GM23338 (cell line): ENCODE data around the gene ARHGEF19. TPM values are rescaled to one million over a fixed set of nuclear protein-coding genes. Genes with fewer than 3 reads are reported as not detected.
"Not testable (repeated sequence)": the region's sequence is repeated elsewhere in the genome, so short reads cannot be mapped to it uniquely, and the experiment has no call there.

ENCODE experiments used
- ATAC-seq: fragments of 200-7000 bp; cut with Tn5 transposase; 3 replicates; pipeline ENCODE4 v1.9.1; 2020
- DNase-seq: peaks from one replicate; pipeline ENCODE4 v3.0.0-alpha.2; 2015; ENCODE audit warnings: low spot score
- H2AFZ ChIP-seq: fragments of 200-600 bp; sonication (generic); 2 replicates; pipeline ENCODE4 v1.8.0; 2016; ENCODE audit warnings: antibody characterized with exemption, mild to moderate bottlenecking, moderate library complexity
- H3F3A ChIP-seq: fragments of 200-600 bp; sonication (generic); replicated peaks from 2 replicates; pipeline ENCODE4 v1.8.0; 2017; ENCODE audit warnings: antibody characterized with exemption, mixed run types, low read depth
- H3K27ac ChIP-seq: fragments of 200-600 bp; sonication (generic); 2 replicates; pipeline ENCODE4 v1.6.1; 2016; ENCODE audit warnings: low read depth
- H3K27me3 ChIP-seq: fragments of 200-600 bp; sonication (generic); 2 replicates; pipeline ENCODE4 v1.8.0; 2016; ENCODE audit warnings: mild to moderate bottlenecking, mixed run types, moderate library complexity; ENCODE audit not compliant: insufficient read depth
- H3K36me3 ChIP-seq: fragments of 200-600 bp; sonication (generic); 2 replicates; pipeline ENCODE4 v1.8.0; 2016; ENCODE audit warnings: mild to moderate bottlenecking; ENCODE audit not compliant: insufficient read depth
- H3K4me1 ChIP-seq: fragments of 200-600 bp; sonication (generic); 2 replicates; pipeline ENCODE4 v1.8.0; 2016; ENCODE audit warnings: mild to moderate bottlenecking, moderate library complexity; ENCODE audit not compliant: insufficient read depth
- H3K4me2 ChIP-seq: fragments of 200-600 bp; sonication (generic); 2 replicates; pipeline ENCODE4 v1.7.1; 2017; ENCODE audit warnings: mixed run types
- H3K4me3 ChIP-seq: fragments of 200-600 bp; sonication (generic); 2 replicates; pipeline ENCODE4 v1.6.1; 2016; ENCODE audit warnings: mixed run types
- H3K79me2 ChIP-seq: fragments of 200-600 bp; sonication (generic); replicated peaks from 2 replicates; pipeline ENCODE4 v1.8.0; 2017; ENCODE audit warnings: mild to moderate bottlenecking; ENCODE audit not compliant: insufficient read depth
- H3K9me2 ChIP-seq: fragments of 200-600 bp; sonication (generic); 2 replicates; pipeline ENCODE4 v1.8.0; 2017; ENCODE audit not compliant: insufficient read depth
- H4K20me1 ChIP-seq: fragments of 200-600 bp; sonication (generic); replicated peaks from 2 replicates; pipeline ENCODE4 v1.8.0; 2017; ENCODE audit warnings: mild to moderate bottlenecking; ENCODE audit not compliant: insufficient read depth
- H3K27ac Mint-ChIP-seq: 2 replicates; pipeline ENCODE4 v1.8.0; 2020; ENCODE audit warnings: inconsistent platforms, mild to moderate bottlenecking, moderate library complexity, mixed read lengths
- H3K27me3 Mint-ChIP-seq: 3 replicates; pipeline ENCODE4 v1.8.0; 2022; ENCODE audit warnings: low read depth, mild to moderate bottlenecking, moderate library complexity, mixed read lengths, inconsistent platforms; ENCODE audit not compliant: insufficient read depth, poor library complexity
- H3K36me3 Mint-ChIP-seq: 3 replicates; pipeline ENCODE4 v1.8.0; 2021; ENCODE audit warnings: low read depth, mild to moderate bottlenecking, inconsistent platforms, moderate library complexity, mixed read lengths
- H3K4me1 Mint-ChIP-seq: 3 replicates; pipeline ENCODE4 v1.8.0; 2020; ENCODE audit warnings: mild to moderate bottlenecking, inconsistent platforms, mixed read lengths
- H3K4me3 Mint-ChIP-seq: 3 replicates; pipeline ENCODE4 v1.8.0; 2021; ENCODE audit warnings: moderate library complexity, mild to moderate bottlenecking, inconsistent platforms, mixed read lengths
- H3K9me3 Mint-ChIP-seq: 3 replicates; pipeline ENCODE4 v1.8.0; 2020; ENCODE audit warnings: moderate library complexity, mild to moderate bottlenecking, inconsistent platforms, mixed read lengths
- CREB1 ChIP-seq: fragments of 250-450 bp; sonication (Bioruptor Pico); IDR thresholded peaks from 2 replicates; pipeline ENCODE4 v1.5.0; 2020; ENCODE audit warnings: low read depth, mild to moderate bottlenecking, moderate library complexity
- ZNF331 ChIP-seq: fragments of 250-450 bp; sonication (Bioruptor Pico); IDR thresholded peaks from 2 replicates; pipeline ENCODE4 v1.5.0; 2020; ENCODE audit warnings: low read depth, mild to moderate bottlenecking, moderate library complexity
- polyA plus RNA-seq: library from polyadenylated mRNA; unstranded; fragments of >200 nt; fragmentation: Nextera tagmentation; extraction: Ambion mirVana; gene quantifications from 2 replicates; pipeline ENCODE4 v1.2.1, GENCODE V29; 2016
- total RNA-seq: library from RNA; depleted of rRNA; stranded (reverse); fragments of >200 nt; shearing (Covaris generic); gene quantifications from 2 replicates; pipeline ENCODE4 v1.2.3, GENCODE V29; 2014
- TF ChIP-seq, protein P1 (sequence below), 2 experiments: fragments of 200-600 bp in 1 of 2; sonication (generic) in 1 of 2; conservative IDR thresholded peaks; 2 replicates each; pipeline versions ENCODE4 v1.5.1 to v1.6.1; 2016 to 2017; ENCODE audit warnings: antibody characterized with exemption in 2 of 2, low read depth in 2 of 2, mild to moderate bottlenecking in 2 of 2, moderate library complexity in 1 of 2

The ARHGEF19 gene
- total and polyA plus RNA-seq, 2 experiments from 2014 or later: 19.5 to 46.4 TPM

DNA sequence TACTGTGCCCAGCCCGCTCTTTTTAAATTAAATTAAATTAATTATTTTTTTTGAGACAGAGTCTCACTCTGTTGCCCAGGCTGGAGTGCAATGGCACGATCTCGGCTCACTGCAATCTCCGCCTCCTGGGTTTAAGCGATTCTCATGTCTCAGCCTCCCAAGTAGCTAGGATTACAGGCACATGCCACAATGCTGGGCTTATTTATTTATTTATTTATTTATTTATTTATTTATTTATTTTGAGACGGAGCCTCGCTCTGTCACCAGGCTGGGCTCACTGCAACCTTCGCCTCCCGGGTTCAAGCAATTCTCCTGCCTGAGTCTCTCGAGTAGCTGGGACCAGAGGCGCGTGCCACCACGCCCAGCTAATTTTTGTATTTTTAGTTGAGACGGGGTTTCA is 10.3 kb upstream of the ARHGEF19 start:
- peaks cover 34% of the 10 kb centered on the region for H3K27me3 ChIP-seq
- H3K4me1 ChIP-seq, H3K4me3 ChIP-seq, H3K4me3 Mint-ChIP-seq, H4K20me1 ChIP-seq, H3K9me2 ChIP-seq, ATAC-seq, H2AFZ ChIP-seq, H3K36me3 ChIP-seq, H3K9me3 Mint-ChIP-seq, H3K36me3 Mint-ChIP-seq, DNase-seq, H3K4me2 ChIP-seq, H3K27ac Mint-ChIP-seq, H3K27ac ChIP-seq, H3F3A ChIP-seq, H3K79me2 ChIP-seq: not testable (repeated sequence)
- Mint-ChIP-seq H3K27me3 (peaks cover 41% of the 10 kb centered on the region), H3K4me1 (peaks cover 11% of the 10 kb centered on the region)

DNA sequence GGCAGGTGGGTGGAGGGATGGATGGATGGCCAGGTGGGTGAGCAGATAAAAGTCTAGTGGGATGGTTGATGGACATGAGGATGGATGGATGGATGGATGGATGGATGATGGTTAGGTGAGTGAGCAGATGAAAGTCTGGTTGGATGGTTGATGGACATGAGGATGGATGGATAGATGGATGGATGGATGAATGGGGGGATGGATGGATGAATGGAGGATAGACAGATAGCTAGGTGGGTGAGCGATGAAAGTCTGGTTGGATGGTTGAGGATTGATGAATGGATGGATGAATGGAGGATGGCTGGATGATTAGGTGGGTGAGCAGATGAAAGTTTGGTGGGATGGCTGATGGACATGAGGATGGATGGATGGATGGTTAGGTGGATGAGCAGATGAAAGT is 9.0 kb upstream of the ARHGEF19 start:
- H3K79me2 ChIP-seq: no peaks in the 10 kb centered on the region

DNA sequence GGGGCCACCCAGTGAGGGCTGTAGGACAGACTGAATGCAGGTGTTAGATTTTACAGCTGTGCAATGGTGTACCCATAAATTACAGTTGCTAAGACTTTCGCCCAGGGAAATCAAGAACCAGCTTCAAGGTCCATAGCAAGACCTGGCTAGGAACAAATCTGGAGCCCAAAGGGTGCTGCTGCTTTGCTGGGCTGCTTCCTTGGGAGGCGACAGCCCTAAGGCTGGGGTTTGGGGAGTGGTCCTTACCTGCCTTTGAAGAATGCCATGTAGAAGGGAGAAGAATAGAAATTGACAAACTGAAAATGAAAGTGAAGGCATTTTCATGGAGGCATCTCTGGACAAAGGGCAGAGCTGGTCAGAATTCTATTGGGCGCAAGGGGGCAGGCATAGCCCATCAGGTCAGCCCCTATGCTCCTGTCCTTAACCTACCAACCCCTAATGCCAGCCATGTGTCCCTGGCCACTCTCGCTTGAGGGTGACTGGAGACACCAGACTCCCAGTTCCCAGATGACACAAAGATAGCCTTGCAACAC is 7.6 kb upstream of the ARHGEF19 start:
- H3K4me1 ChIP-seq: peaks cover 12% of the 10 kb centered on the region; the same call in 1 of the 2 replicates
- DNase-seq (no peak), ATAC-seq (no peak)
- no peaks in the 10 kb centered on the region for H3K79me2 ChIP-seq
- peaks cover 5% of the 10 kb centered on the region for H3K4me1 Mint-ChIP-seq
- no peak overlapping the region for H3K4me3 ChIP-seq
- H2AFZ ChIP-seq: no peak overlapping the region
- no peak overlapping the region for H3K27ac Mint-ChIP-seq
- peaks cover 4% of the 10 kb centered on the region; the same call in 1 of the 2 replicates for H3F3A ChIP-seq
- peaks cover 29% of the 10 kb centered on the region for H3K27me3 Mint-ChIP-seq
- H3K9me2 ChIP-seq: no peaks in the 10 kb centered on the region
- no peak overlapping the region for H3K27ac ChIP-seq
- no peak for TF ChIP-seq CREB1 (CRISPR knock-in tag)
- TF ChIP-seq, protein P1, sequence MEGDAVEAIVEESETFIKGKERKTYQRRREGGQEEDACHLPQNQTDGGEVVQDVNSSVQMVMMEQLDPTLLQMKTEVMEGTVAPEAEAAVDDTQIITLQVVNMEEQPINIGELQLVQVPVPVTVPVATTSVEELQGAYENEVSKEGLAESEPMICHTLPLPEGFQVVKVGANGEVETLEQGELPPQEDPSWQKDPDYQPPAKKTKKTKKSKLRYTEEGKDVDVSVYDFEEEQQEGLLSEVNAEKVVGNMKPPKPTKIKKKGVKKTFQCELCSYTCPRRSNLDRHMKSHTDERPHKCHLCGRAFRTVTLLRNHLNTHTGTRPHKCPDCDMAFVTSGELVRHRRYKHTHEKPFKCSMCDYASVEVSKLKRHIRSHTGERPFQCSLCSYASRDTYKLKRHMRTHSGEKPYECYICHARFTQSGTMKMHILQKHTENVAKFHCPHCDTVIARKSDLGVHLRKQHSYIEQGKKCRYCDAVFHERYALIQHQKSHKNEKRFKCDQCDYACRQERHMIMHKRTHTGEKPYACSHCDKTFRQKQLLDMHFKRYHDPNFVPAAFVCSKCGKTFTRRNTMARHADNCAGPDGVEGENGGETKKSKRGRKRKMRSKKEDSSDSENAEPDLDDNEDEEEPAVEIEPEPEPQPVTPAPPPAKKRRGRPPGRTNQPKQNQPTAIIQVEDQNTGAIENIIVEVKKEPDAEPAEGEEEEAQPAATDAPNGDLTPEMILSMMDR (conservative IDR thresholded peaks at IDR 0.05; ENCODE audit: low read depth in 2 of 2): peak in 1 of 2 experiments; percentile 35; a peak in 2 of 4 replicates
- no peaks in the 10 kb centered on the region for H3K36me3 Mint-ChIP-seq
- no peak overlapping the region for H3K4me3 Mint-ChIP-seq
- no peaks in the 10 kb centered on the region; the same call in 2 of the 3 replicates for H3K9me3 Mint-ChIP-seq
- H3K36me3 ChIP-seq: no peaks in the 10 kb centered on the region
- no peak overlapping the region for H3K4me2 ChIP-seq
- peaks cover 17% of the 10 kb centered on the region for H3K27me3 ChIP-seq
- H4K20me1 ChIP-seq: no peaks in the 10 kb centered on the region

More for the DNA sequence above, 9.0 kb upstream of the ARHGEF19 start:
- TF ChIP-seq ZNF331 (CRISPR knock-in tag): no peak
- H4K20me1 ChIP-seq: no peaks in the 10 kb centered on the region
- H3K9me3 Mint-ChIP-seq: no peaks in the 10 kb centered on the region; the same call in 2 of the 3 replicates
- no peaks in the 10 kb centered on the region for H3K36me3 ChIP-seq
- no peak overlapping the region for H2AFZ ChIP-seq
- peaks cover 9% of the 10 kb centered on the region for H3K4me1 Mint-ChIP-seq
- H3K4me3 ChIP-seq: no peak overlapping the region
- no peak overlapping the region for H3K27ac Mint-ChIP-seq
- H3K4me1 ChIP-seq: peaks cover 5% of the 10 kb centered on the region; the same call in 1 of the 2 replicates
- no peak overlapping the region for H3K27ac ChIP-seq
- DNase-seq (no peak), ATAC-seq (no peak)
- no peaks in the 10 kb centered on the region for H3K36me3 Mint-ChIP-seq
- no peaks in the 10 kb centered on the region for H3K9me2 ChIP-seq
- H3K4me3 Mint-ChIP-seq: no peak overlapping the region
- H3F3A ChIP-seq: peaks cover 2% of the 10 kb centered on the region; the same call in 1 of the 2 replicates
- H3K27me3 Mint-ChIP-seq: peaks cover 37% of the 10 kb centered on the region
- peaks cover 30% of the 10 kb centered on the region for H3K27me3 ChIP-seq
- H3K4me2 ChIP-seq: no peak overlapping the region
